GM19463 (cell line): ENCODE data around the gene DHDDS.
"Not testable (repeated sequence)": the region's sequence is repeated elsewhere in the genome, so short reads cannot be mapped to it uniquely, and the experiment has no call there.

Experiments
- ATAC-seq: cut with Tn5 transposase; IDR thresholded peaks from one replicate; pipeline ENCODE4 v1.9.1; 2021; ENCODE audit warnings: mild to moderate bottlenecking, moderate library complexity; ENCODE audit not compliant: unreplicated experiment

DHDDS gene

GRCh38 chr1:26474818-26475217, 42.7 kb downstream of the DHDDS start:
- no peak for ATAC-seq

GRCh38 chr1:26475989-26476388, 43.9 kb downstream of the DHDDS start:
- ATAC-seq = no peak

DNA sequence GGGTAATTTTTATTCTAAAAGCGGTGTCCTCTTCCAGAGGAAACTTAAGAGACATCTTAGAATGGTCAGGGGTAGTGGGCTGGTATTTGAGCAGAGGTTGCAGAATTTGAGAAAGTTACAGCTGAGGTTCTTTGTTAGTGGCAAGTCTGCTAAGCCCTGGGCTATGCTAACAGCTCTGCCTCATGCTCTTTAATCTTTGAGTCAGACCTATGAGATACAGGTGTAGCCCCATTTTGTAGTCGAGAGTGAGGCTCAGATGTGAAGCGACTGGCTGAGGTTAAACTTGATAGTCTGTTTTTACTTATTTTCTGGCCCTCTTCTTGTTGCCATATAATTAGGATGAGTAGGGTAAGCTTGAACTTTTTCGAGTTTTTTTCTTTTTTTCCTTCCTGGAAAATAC, 44.8 kb downstream of the DHDDS start:
- no peak for ATAC-seq

- ATAC-seq = no peak
These were observed 45.5 kb downstream of the DHDDS start for GRCh38 chr1:26477446-26478152.

GRCh38 chr1:26478159-26478558, 46.0 kb downstream of the DHDDS start:
- ATAC-seq = no peak

GRCh38 chr1:26478988-26479387, 46.9 kb downstream of the DHDDS start:
- no peak for ATAC-seq

- ATAC-seq = no peak
These were observed 50.8 kb downstream of the DHDDS start for GRCh38 chr1:26482921-26483320.

DNA sequence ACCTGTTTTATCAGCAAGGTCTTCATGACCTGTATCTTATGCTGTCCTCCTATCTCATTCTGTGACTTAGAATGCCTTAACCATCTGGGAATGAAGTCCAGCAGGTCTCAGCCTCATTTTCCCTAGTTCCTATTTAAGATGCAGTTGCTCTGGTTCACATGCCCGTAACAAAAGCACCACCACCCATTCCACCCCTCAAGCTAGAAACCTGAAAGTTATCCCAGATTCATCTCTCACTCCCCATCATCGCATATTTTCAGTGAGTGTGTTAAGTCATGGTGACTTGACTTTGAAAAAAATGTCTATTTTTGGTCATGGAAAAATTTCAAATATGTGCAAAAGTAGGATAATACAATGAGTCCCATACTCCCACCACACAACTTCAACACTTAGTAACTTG, 51.9 kb downstream of the DHDDS start:
- ATAC-seq = no peak

- no peak for ATAC-seq
These were observed 58.0 kb downstream of the DHDDS start for GRCh38 chr1:26490155-26490554.

DNA sequence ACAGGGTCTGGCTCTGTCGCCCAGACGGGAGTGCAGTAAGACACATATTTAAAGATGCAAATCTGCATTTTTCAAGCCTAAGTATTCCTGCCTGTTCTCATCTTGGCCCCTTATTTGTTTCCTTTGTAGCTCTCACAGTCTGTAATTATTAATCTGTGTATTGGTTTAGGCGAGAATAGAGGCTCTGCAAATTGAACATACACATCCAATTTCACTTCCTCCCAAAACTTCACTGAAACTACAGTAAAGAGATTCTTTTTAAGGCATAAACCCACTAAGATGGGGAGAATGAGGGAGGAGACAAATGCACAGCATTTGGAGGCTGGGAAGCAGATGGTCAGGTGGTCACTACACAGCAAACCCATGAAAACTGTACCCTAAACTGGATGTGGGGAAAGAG, 61.1 kb downstream of the DHDDS start:
- ATAC-seq = no peak

DNA sequence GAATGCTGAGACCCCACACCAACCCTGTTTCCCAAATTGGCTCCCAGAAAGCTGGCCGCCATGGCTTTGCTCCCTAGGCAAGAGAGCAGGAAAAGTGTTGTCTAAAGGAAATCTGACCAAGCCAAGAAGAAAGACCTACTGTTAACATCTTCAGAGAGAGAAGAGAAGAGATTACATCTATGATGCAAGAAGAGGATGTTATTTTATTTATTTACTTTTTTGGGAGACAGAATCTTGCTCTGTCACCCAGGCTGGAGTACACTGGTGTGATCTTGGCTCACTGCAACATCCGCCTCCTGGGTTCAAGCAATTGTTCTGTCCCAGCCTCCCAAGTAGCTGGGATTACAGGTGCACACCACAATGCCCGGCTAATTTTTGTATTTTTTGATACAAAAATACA, 61.8 kb downstream of the DHDDS start:
- ATAC-seq = no peak

DNA sequence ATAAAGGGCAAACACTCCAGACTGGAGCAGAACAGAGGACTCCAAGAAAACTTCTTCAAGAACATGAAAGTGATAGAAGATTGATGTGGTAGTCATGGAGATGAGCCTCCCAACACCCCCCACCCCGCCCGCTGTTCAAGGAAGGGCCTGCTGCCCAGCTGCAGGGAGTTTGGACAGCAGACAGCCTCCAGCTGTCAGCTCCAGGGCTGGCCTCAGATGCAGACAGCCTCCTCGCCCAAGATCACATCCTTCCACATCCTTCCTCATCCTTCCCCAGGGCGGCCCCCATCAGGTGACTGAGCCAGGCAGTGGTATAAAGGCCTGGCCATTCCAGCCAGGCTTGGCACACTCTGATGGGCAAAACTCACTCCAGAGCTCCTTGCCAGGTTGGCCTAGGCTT, 64.7 kb downstream of the DHDDS start:
- ATAC-seq = no peak

DNA sequence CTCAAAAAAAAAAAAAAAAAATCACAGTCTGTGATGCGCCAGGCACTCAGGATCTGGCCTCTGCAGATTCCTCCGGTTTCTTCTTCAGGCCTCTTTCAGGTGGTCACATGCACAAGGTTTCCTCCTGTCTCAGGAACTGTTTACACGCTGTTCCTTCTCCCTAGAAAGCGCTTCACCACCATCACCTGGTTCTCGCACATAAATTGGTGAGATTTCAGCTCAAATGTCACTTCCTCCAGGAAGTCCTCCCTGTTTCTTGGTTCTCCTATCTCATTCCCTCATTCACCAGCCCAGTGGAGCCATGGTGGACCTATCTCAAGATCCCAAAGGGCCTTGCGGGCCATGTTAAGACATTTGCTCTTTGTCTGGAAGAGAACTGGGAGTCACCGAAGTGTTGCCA, 66.8 kb downstream of the DHDDS start:
- ATAC-seq = no peak

DNA sequence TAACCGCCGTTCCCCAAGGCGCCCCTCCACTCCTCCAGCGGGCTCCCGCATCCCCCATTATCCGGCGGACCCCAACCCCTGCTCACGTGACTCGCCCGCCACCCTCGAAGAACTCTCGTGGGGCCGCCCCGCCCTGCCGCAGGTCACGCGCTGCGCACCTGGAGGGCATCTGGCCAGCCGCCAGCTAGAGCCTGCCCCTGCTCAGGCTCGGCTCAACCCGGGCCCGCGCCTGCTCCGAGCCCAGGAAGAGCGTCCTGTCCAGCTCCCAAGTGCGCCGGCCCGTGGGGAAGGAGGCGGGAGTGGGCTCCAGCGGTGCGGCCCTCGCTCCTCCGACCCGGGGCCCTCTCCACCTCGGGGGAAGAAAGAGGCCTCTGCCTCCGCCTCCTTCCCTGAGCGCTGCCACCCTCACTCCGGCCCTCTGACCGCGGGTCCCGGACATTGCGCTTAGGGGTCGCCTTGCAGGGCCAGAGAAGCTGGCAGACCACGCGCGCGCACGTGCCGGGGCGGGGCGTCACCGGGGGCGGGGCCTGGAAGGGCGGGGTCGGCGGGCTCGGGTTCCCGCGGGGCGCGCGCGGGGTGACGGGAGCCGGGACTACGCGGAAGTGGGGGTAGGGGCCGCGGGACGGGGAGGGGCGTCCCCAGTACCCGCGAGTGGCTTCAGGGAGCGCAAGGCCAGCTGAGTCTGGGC, 68.5 kb downstream of the DHDDS start:
- ATAC-seq = peak; percentile 52

DNA sequence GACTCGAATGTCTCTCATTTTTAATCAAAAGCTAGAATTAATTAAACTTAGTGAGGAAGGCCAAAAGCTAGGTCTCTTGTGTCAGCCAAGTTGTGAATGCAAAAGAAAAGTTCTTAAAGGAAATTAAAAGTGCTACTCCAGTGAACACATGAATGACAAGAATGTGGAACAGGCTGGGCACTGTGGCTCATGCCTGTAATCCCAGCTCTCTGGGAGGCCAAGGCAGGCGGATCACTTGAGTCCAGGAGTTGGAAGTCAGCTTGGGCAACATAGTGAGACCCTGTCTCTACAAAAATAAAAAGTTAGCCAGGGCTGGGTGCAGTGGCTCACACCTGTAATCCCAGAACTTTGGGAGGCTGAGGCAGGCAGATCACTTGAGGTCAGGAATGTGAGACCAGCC, 78.6 kb downstream of the DHDDS start:
- not testable (repeated sequence) for ATAC-seq

- not testable (repeated sequence) for ATAC-seq
These were observed 83.7 kb downstream of the DHDDS start for GRCh38 chr1:26515836-26516235.

DNA sequence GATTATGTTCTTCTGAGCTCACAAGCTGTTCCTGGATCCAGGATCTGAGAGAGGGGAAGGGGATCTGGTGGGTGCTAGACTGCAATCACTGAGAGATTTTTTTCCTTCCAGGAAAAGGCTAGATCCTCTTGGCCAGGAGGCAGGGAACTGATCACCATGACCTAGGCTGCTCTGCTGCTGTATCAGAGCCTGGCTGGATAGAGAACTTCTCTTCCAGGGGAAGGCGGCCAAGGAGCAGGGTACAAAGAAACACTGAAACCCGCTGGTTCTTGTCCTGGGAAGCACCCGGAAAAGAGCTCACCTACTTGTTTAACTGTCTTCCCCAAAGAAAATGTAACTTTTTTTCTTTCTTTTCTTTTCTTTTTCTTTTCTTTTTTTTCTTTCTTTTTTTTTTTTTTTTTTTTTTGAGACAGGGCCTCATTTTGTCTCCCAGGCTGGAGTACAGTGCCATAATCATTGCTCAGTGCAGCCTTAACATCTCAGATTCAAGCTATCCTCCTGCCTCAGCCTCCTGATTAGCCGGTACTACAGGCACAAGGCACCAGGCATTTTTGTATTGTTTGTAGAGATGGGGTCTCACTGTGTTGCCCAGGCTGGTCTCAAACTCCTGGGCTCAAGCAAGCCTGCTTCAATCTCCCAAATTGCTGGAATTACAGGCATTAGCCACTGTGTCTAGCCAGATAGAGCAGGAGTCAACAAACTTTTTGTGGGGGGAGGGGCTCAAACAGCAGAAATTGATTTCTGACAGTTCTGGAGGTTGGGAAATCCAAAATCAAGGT, 85.1 kb downstream of the DHDDS start:
- ATAC-seq = no peak

GRCh38 chr1:26517766-26518049, 85.6 kb downstream of the DHDDS start:
- ATAC-seq = no peak

GRCh38 chr1:26518355-26518754, 86.2 kb downstream of the DHDDS start:
- ATAC-seq = no peak

- no peak for ATAC-seq
These were observed 88.2 kb downstream of the DHDDS start for GRCh38 chr1:26520339-26520738.
